ENCODE data around the gene SPATC1L.

SPATC1L gene

GRCh38 chr21:46160907-46161632 lies 23.2 kb downstream of the SPATC1L start:
- no peak for DNase-seq

GRCh38 chr21:46160657-46160906 lies 23.7 kb downstream of the SPATC1L start:
- no peak for DNase-seq

- DNase-seq = no peak
These were observed 24.2 kb downstream of the SPATC1L start for GRCh38 chr21:46159841-46160656.

- no peak for DNase-seq
These were observed 24.9 kb downstream of the SPATC1L start for GRCh38 chr21:46159390-46159789.

- DNase-seq = no peak
These were observed 25.5 kb downstream of the SPATC1L start for GRCh38 chr21:46158666-46159300.

GRCh38 chr21:46157987-46158451 lies 26.2 kb downstream of the SPATC1L start:
- DNase-seq = no peak

GRCh38 chr21:46157396-46157986 lies 26.8 kb downstream of the SPATC1L start:
- no peak for DNase-seq

- DNase-seq = no peak
These were observed 27.6 kb downstream of the SPATC1L start for GRCh38 chr21:46156678-46157077.

- no peak for DNase-seq
These were observed 27.9 kb downstream of the SPATC1L start for GRCh38 chr21:46156378-46156645.

- DNase-seq = no peak
These were observed 28.5 kb downstream of the SPATC1L start, which contains the start of gene FTCD for GRCh38 chr21:46155514-46156377. FTCD (minus strand) TSS chr21:46155579; CDS start chr21:46155523, 56 bp downstream.

GRCh38 chr21:46154955-46155513 lies 29.2 kb downstream of the SPATC1L start:
- DNase-seq = no peak

GRCh38 chr21:46154155-46154954 lies 29.9 kb downstream of the SPATC1L start:
- no peak for DNase-seq

- DNase-seq = peak; percentile 3
These were observed 30.8 kb downstream of the SPATC1L start for GRCh38 chr21:46153247-46154154.

- no peak for DNase-seq
These were observed 31.4 kb downstream of the SPATC1L start for GRCh38 chr21:46152927-46153246.

GRCh38 chr21:46151989-46152926 lies 32.0 kb downstream of the SPATC1L start:
- DNase-seq = no peak

- DNase-seq = no peak
These were observed 32.8 kb downstream of the SPATC1L start for GRCh38 chr21:46151261-46151988.

GRCh38 chr21:46150491-46151121 lies 33.7 kb downstream of the SPATC1L start:
- DNase-seq = no peak

- DNase-seq = no peak
These were observed 34.2 kb downstream of the SPATC1L start for GRCh38 chr21:46150073-46150472.
